Stimulated activated CD8-positive, alpha-beta memory T cell treated with anti-CD3 and anti-CD28 coated beads, Interleukin-15, amount 100 ng/mL, for 48 hours (primary cell): Measurements from ENCODE around the gene FRMPD1.

Experiments used
- DNase-seq, 2 donors: peaks; one replicate each; pipeline ENCODE4 v3.0.0-alpha.2; 2020; ENCODE audit warnings: low read depth in 2 of 2

The FRMPD1 gene

GRCh38 chr9:37626708-37627292 is 24.0 kb upstream of the FRMPD1 start:
- DNase-seq: no peak

GRCh38 chr9:37632479-37632878 is 18.3 kb upstream of the FRMPD1 start:
- DNase-seq: no peak

GRCh38 chr9:37635808-37636207 is 14.9 kb upstream of the FRMPD1 start:
- DNase-seq: no peak

- DNase-seq: no peak
These were observed 14.0 kb upstream of the FRMPD1 start for GRCh38 chr9:37636511-37637448.

- DNase-seq: no peak
These were observed 11.5 kb upstream of the FRMPD1 start for GRCh38 chr9:37639109-37639762.

- no peak for DNase-seq
These were observed 10.9 kb upstream of the FRMPD1 start for GRCh38 chr9:37639841-37640240.

DNA sequence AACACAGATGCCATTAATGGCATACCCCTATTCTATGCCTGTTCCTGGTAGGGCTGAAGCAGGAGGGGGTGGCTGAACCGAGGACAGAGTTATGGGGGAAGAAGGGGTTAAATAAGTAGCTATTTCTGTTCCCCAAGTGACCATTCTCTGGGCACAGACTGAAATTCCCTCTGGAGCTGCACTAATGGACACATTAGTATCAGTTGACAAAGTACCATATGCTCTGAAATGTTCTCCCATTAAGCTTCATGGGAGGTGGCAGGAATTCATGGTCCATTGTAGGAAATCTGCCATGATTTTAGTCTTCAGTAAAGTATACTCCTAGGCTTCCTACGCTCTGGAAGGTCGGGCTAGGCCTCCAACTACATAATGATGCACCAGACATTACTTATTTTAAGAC is 10.5 kb upstream of the FRMPD1 start:
- no peak for DNase-seq

DNA sequence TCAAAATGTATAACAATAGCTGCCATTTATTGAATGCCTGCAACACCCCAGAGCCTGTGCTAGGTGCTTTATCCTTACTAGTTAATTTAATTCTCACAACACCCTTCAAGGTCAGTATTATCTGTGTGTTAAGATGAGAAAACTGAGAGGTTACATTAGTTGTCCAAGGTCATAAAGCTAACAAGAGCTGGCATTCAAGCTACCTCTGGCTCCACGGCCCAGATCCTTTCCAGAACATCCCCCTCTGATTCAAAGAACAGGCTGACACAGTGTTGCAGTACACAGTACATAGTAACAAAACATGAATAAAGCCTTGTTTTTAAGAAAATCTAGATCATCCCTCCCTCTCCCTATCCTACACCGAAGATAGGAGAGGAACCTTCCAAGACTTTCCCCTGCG is 9.4 kb upstream of the FRMPD1 start:
- DNase-seq: no peak

DNA sequence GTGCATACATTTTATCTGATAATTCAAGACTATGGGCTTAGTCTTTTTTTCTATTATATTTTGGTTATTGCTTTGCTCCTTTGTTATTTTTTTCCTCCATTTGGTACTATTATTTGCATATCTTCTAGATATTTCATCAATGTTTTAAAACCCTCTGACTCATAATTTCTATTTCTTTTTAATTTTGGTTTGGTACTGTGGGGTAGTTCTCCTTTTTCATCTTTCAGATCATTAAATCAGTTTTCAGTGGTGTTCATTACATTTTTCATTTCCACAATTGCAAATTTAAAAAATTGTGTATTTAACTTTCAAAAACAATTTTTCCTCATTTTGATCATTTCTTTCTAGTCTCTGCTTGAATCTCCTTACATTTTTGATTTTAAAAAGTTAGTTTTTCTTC is 7.5 kb upstream of the FRMPD1 start:
- no peak for DNase-seq

GRCh38 chr9:37645903-37646506 is 4.7 kb upstream of the FRMPD1 start:
- no peak for DNase-seq

DNA sequence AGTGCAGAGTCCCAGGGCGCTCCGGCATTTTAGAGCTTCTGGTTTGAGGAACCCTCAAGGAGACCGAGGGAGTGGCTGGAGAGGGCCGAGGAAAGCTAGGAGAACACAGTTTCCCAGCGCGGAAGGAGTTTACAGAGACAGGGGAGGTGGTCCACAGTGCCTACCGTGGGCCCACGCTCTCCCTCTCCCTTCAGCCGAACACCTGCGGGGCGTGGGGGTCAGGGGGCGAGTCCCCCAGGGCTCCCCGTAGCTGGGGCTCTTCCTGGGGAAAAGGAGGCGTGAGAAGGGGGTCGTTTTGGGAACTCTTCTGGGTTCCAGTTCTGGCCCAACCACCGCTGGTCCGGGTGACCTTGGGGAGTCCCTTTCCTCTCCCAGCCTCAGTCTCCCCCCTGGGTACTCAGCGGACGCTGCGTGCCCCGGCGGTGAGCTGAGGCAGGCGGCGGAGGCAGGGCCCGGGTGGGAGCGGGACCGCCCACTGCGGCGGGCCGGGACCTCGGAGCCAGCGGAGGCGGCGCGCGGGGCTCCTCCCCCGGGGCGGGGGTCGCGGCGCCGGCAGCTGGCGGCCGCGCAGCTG is 368 bp upstream of the FRMPD1 start:
- no peak for DNase-seq

- DNase-seq: no peak
These were observed 1.5 kb downstream of the FRMPD1 start for GRCh38 chr9:37652261-37652660.

- DNase-seq: no peak
These were observed 2.6 kb downstream of the FRMPD1 start for GRCh38 chr9:37653385-37653784.

DNA sequence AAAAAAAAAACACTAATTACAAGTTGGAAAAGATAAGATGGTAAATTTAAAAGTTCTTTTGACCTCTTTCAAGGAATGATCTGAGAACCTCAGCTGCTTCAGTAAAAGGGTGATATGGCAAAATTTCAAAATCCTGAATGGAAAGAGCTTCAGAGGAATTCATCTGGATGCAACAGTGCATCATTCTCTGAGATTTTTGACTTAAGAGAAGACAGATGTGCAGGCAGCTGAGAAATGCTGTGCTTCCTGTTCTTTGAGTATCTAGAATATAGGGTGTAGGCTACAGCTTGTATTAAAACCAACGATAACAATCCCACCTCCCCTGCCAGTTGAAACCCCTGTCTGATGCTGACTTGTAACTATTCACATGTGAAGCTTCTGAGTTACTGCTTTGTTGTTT is 6.2 kb downstream of the FRMPD1 start:
- no peak for DNase-seq

- no peak for DNase-seq
These were observed 9.9 kb downstream of the FRMPD1 start for GRCh38 chr9:37660691-37661090.

DNA sequence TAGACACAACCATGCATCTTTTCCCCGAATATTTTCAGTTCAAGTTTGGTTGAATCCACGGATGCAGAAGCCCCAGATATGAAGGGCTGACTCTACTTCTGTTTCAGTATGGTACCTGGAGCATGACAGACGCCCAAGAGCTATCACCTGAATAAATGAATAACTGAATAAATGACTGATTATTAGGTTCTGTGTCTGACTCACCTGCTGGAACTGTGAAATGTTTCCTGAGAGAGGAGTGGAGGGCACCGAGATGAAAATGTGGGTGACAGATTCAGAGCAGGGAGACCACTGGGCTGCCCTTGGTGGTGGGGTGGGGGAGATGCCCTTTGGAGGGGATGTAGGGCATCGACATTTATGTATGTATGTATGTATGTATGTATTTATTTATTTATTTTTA is 13.2 kb downstream of the FRMPD1 start:
- no peak for DNase-seq

DNA sequence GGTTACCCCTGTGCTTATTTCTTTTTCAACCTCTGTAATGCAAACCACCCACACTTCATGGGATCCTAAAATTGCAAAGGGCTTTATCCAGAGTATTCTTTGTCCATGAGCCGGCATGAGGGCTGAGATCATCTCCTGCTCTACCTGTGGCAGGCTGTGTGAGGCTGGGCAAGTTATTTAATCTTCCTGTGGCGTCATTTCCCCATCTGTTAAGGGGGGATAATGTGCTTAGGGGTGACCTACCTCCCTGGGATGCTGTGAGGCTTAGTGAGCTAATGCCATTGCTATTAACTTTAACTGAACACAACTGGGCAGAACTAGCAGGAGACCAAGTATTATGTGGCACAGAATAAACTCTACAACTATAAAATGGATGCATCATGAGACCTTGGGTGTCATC is 17.0 kb downstream of the FRMPD1 start:
- no peak for DNase-seq

DNA sequence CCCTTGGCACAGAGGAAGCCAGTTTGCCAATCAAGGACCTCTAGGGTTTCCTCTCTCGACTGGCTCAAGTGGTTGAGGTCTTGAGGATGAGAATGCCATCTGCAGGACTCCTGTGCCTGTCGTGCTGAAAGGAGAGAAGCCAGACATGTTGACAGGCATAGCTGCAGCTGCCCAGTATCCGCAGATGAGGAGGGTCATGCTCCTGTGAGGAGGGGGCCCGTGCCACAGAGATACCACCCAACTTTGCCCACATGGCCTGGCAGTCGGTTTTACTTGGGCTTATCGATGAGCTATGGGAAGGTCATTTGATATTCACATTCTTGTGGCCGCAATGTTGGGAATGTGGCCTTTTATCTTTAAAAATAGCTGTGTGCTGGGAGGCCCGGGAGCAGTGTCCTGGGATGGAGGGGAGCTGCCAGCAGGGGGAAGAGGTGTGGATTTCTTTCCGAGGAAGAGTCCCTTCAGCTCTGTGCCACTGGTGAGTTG is 17.4 kb downstream of the FRMPD1 start:
- no peak for DNase-seq

GRCh38 chr9:37669232-37669631 is 18.5 kb downstream of the FRMPD1 start:
- no peak for DNase-seq

- DNase-seq: no peak
These were observed 24.9 kb downstream of the FRMPD1 start for GRCh38 chr9:37675661-37676060.

DNA sequence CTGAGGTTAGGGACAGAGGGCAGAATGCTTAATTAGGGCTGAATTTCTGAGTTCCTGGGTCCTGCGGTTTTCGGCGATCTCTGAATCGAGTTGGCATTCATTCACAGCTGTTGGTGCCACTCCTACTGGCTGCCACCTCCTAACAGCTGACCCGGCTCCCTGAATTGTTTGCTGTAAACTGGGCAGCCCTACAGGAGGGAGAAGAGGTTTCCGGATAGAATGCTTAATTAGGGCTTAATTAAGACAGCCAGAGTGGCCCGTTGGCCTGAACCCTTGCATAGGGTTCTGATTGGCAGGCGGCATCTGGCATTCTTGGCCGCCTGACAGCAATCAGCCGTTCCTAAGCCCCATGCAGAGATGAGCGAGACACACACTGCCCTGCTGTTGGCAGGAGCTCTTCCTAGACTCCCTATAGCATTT is 25.7 kb downstream of the FRMPD1 start:
- no peak for DNase-seq

GRCh38 chr9:37677435-37677834 is 26.7 kb downstream of the FRMPD1 start:
- no peak for DNase-seq
